ENCODE measurements around the gene MGME1.

DNA sequence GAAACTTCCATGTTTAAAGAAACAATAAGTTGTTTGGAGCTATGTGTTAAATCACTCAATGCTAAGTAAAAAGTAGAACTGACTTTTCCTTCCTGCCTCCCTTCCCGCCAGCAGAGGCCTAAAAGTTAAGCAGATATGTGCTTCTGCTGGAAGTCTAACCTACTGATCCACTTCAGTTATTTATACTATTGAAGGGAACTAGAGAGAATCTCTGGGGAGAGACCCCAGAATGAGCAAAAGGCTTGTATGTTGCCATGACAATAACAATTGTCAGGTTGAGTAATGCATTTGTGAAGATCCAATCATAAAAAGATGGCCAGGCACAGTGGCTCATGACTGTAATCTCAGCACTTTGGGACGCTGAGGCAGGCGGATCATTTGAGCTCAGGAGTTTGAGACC is 24.7 kb downstream of the MGME1 start:
- TF ChIP-seq, protein P1, sequence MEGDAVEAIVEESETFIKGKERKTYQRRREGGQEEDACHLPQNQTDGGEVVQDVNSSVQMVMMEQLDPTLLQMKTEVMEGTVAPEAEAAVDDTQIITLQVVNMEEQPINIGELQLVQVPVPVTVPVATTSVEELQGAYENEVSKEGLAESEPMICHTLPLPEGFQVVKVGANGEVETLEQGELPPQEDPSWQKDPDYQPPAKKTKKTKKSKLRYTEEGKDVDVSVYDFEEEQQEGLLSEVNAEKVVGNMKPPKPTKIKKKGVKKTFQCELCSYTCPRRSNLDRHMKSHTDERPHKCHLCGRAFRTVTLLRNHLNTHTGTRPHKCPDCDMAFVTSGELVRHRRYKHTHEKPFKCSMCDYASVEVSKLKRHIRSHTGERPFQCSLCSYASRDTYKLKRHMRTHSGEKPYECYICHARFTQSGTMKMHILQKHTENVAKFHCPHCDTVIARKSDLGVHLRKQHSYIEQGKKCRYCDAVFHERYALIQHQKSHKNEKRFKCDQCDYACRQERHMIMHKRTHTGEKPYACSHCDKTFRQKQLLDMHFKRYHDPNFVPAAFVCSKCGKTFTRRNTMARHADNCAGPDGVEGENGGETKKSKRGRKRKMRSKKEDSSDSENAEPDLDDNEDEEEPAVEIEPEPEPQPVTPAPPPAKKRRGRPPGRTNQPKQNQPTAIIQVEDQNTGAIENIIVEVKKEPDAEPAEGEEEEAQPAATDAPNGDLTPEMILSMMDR (conservative IDR thresholded peaks at IDR 0.05; ENCODE audit: low read depth, low read length): no peak
- TF ChIP-seq EZH2 (IDR thresholded peaks at IDR 0.05; ENCODE audit: low read length, unreplicated experiment) (no peak), EZH2phosphoT487 (IDR thresholded peaks at IDR 0.05; ENCODE audit: borderline replicate concordance, low read length) (no peak)
